HUES48 (cell line): Measurements from ENCODE around the gene OR56A1.

Experiments
- H3K27ac ChIP-seq: one replicate; pipeline ENCODE4 v1.7.0; 2013; ENCODE audit warnings: low read depth, low read length, inconsistent platforms
- H3K27me3 ChIP-seq: 2 replicates; pipeline ENCODE4 v1.6.1; 2013; ENCODE audit warnings: mild to moderate bottlenecking, low read length; ENCODE audit not compliant: control insufficient read depth, insufficient read depth
- H3K36me3 ChIP-seq: 2 replicates; pipeline ENCODE4 v1.6.1; 2013; ENCODE audit warnings: low read length; ENCODE audit not compliant: control insufficient read depth, insufficient read depth
- H3K4me1 ChIP-seq: 2 replicates; pipeline ENCODE4 v1.6.1; 2013; ENCODE audit warnings: mild to moderate bottlenecking, low read length; ENCODE audit not compliant: control insufficient read depth, insufficient read depth
- H3K4me3 ChIP-seq: 2 replicates; pipeline ENCODE4 v1.5.1; 2013; ENCODE audit warnings: mild to moderate bottlenecking, low read depth, low read length
- H3K9ac ChIP-seq: 2 replicates; pipeline ENCODE4 v1.6.1; 2013; ENCODE audit warnings: mild to moderate bottlenecking, low read depth, low read length, moderate library complexity
- H3K9me3 ChIP-seq: 2 replicates; pipeline ENCODE4 v1.6.1; 2013; ENCODE audit warnings: low read length; ENCODE audit not compliant: control insufficient read depth, insufficient read depth

The OR56A1 gene

GRCh38 chr11:6027501-6027900, 3.1 kb downstream of the OR56A1 start:
- no peak overlapping the region for H3K9ac ChIP-seq
- H3K36me3 ChIP-seq = no peaks in the 10 kb centered on the region
- H3K9me3 ChIP-seq = no peaks in the 10 kb centered on the region
- no peak overlapping the region for H3K4me3 ChIP-seq
- H3K27me3 ChIP-seq = no peaks in the 10 kb centered on the region
- no peaks in the 10 kb centered on the region for H3K4me1 ChIP-seq
- no peak overlapping the region for H3K27ac ChIP-seq

- Histone ChIP-seq H3K9me3 (no peaks in the 10 kb centered on the region), H3K36me3 (no peaks in the 10 kb centered on the region), H3K27me3 (no peaks in the 10 kb centered on the region), H3K9ac (no peak overlapping the region), H3K4me3 (no peak overlapping the region), H3K27ac (no peak overlapping the region), H3K4me1 (no peaks in the 10 kb centered on the region)
These were observed 5.5 kb downstream of the OR56A1 start for GRCh38 chr11:6025056-6025455.

- no peaks in the 10 kb centered on the region for H3K36me3 ChIP-seq
- H3K27me3 ChIP-seq = no peaks in the 10 kb centered on the region
- no peak overlapping the region for H3K27ac ChIP-seq
- no peaks in the 10 kb centered on the region for H3K9me3 ChIP-seq
- H3K9ac ChIP-seq = no peak overlapping the region
- no peaks in the 10 kb centered on the region for H3K4me1 ChIP-seq
- no peak overlapping the region for H3K4me3 ChIP-seq
These were observed 7.6 kb downstream of the OR56A1 start for GRCh38 chr11:6022956-6023355.

DNA sequence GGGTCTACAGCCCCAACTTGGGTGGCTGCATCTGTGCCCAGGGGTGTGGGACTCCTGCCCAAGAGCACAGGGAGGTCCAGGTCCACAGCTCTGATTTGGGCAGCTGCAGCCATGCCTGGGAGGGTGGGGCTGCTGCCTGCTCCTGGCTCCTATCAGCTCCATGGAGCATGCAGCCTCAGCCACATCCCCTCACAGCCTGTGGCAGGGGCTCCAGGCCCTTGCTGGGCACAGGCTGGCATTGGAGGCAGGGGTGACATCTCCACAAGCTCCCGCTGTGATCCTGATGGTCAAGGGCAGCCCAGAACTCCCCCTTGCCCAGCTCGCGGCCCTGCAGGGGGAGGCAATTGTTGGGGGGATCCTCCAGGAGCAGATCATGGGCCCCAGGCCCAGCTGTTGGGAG, 17.5 kb downstream of the OR56A1 start:
- Histone ChIP-seq H3K4me3 (no peak overlapping the region), H3K4me1 (no peaks in the 10 kb centered on the region), H3K9ac (no peak overlapping the region), H3K27ac (no peak overlapping the region), H3K9me3 (no peaks in the 10 kb centered on the region), H3K36me3 (no peaks in the 10 kb centered on the region), H3K27me3 (no peaks in the 10 kb centered on the region)

GRCh38 chr11:6012035-6012668, 18.4 kb downstream of the OR56A1 start:
- Histone ChIP-seq H3K9ac (no peak overlapping the region), H3K4me1 (no peaks in the 10 kb centered on the region), H3K9me3 (no peaks in the 10 kb centered on the region), H3K36me3 (no peaks in the 10 kb centered on the region), H3K4me3 (no peak overlapping the region), H3K27ac (no peak overlapping the region), H3K27me3 (no peaks in the 10 kb centered on the region)

DNA sequence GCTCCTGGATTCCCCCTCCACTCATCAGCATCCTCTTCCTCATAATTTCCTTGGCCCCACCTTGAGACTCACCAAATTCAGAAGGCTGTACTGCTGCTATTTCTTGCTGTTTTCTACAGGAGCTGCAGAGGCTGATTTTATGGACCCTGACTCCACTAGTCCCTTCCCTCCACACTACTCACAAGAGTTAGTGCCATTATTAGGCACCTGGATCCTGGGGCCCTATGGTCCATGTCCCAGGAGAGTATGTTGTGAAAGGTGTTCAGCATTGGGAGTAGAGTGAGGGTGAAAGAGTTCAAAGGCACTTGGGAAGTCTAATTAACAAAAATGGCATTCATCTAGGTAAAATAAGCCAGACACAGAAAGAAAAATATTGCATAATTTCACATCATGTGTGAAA, 23.7 kb downstream of the OR56A1 start, which contains the start of gene OR56A4:
OR56A4 (minus strand) TSS at position 101 of the 400 bp plus-strand sequence. CDS start 3,954 bp downstream, outside the sequence.
- Histone ChIP-seq H3K4me1 (no peaks in the 10 kb centered on the region), H3K9ac (no peak within 1 kb of the TSS), H3K9me3 (no peaks in the 10 kb centered on the region), H3K27ac (no peak within 1 kb of the TSS), H3K36me3 (no peaks in the 10 kb centered on the region), H3K4me3 (no peak within 1 kb of the TSS), H3K27me3 (no peaks in the 10 kb centered on the region)

GRCh38 chr11:6006395-6006794, 24.2 kb downstream of the OR56A1 start:
- H3K27ac ChIP-seq = no peak overlapping the region
- H3K4me1 ChIP-seq = no peaks in the 10 kb centered on the region
- no peaks in the 10 kb centered on the region for H3K27me3 ChIP-seq
- H3K9ac ChIP-seq = no peak overlapping the region
- no peaks in the 10 kb centered on the region for H3K9me3 ChIP-seq
- H3K4me3 ChIP-seq = no peak overlapping the region
- H3K36me3 ChIP-seq = no peaks in the 10 kb centered on the region

DNA sequence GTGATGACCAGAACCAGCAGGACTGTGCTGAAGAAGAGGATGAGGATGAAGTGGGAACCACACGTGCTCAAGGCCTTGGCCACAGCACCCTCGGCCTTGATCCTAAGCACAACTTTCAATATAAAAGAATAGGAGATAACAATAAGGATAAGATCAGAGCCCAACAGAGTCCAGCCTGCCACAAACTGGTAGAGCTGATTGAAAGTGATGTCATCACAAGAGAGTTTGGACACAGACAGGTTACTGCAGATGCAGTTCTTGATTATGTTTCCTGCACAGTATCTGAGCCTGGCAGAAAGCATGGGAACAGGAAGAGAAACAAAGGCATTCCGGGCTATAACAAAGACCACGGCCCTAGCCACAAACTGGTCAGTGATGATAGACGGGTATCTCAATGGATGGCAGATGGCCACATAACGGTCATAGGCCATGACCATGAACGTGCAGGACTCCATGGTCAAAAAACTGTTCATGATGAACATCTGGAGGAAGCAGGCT, 28.3 kb downstream of the OR56A1 start:
- Histone ChIP-seq H3K36me3 (no peaks in the 10 kb centered on the region), H3K27ac (no peak overlapping the region), H3K9ac (no peak overlapping the region), H3K4me3 (no peak overlapping the region), H3K9me3 (no peaks in the 10 kb centered on the region), H3K27me3 (no peaks in the 10 kb centered on the region), H3K4me1 (no peaks in the 10 kb centered on the region)

- H3K4me1 ChIP-seq = no peaks in the 10 kb centered on the region
- H3K27me3 ChIP-seq = no peaks in the 10 kb centered on the region
- no peaks in the 10 kb centered on the region for H3K9me3 ChIP-seq
These were observed 35.8 kb downstream of the OR56A1 start for GRCh38 chr11:5994791-5995190.

GRCh38 chr11:5992604-5993251, 37.8 kb downstream of the OR56A1 start:
- Histone ChIP-seq H3K4me3 (no peak overlapping the region), H3K9me3 (no peaks in the 10 kb centered on the region), H3K4me1 (no peaks in the 10 kb centered on the region), H3K27ac (no peak overlapping the region), H3K9ac (no peak overlapping the region), H3K36me3 (no peaks in the 10 kb centered on the region), H3K27me3 (no peaks in the 10 kb centered on the region)

More at GRCh38 chr11:5994791-5995190, 35.8 kb downstream of the OR56A1 start:
- no peak overlapping the region for H3K9ac ChIP-seq
- H3K27ac ChIP-seq = no peak overlapping the region
- H3K4me3 ChIP-seq = no peak overlapping the region
- H3K36me3 ChIP-seq = no peaks in the 10 kb centered on the region

DNA sequence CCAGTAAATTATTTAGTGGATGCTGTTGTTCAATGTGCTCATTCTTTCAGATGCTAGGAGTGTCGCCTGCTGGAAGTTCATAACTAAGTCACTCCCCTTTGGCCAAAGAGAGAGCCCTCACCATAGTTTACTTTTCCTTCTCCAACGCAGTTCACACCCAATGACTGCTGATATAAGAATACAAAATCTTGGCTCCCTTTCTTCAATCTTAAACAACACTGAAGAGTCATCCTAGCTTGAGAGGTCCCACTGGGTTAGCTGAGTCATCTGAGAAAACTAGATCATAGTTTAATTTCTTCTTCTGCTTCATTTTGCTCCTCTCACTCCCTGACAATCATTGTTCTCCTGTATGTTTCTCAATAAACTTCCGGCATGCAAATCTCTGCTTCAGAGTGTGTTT, 38.4 kb downstream of the OR56A1 start:
- no peaks in the 10 kb centered on the region for H3K36me3 ChIP-seq
- no peak overlapping the region for H3K27ac ChIP-seq
- no peak overlapping the region for H3K9ac ChIP-seq
- H3K4me3 ChIP-seq = no peak overlapping the region
- H3K9me3 ChIP-seq = no peaks in the 10 kb centered on the region
- H3K27me3 ChIP-seq = no peaks in the 10 kb centered on the region
- H3K4me1 ChIP-seq = no peaks in the 10 kb centered on the region
